Endothelial cell of umbilical vein (primary cell): ENCODE results near the gene LRP1. TPM values are rescaled to one million over a fixed set of nuclear protein-coding genes. Genes with fewer than 3 reads are reported as not detected.

Experiments
- BruUV-seq: library from RNA; stranded (reverse); fragments of 400-500 nt; replicated peaks from 2 replicates; lab custom pipeline; 2021; lab: Mats Ljungman, UMichigan
- CTCF ChIA-PET: fragments of 300-600, 350-600 bp; sonication (Branson Sonifier 250); formaldehyde crosslinking; loops from one replicate; lab custom pipeline; 2021; ENCODE audit warnings: antibody characterized with exemption, inconsistent platforms; lab: Charles Lee
- POLR2A ChIA-PET: fragments of 300-600, 350-600 bp; sonication (Branson Sonifier 250); formaldehyde crosslinking; loops from one replicate; lab custom pipeline; 2021; ENCODE audit warnings: antibody characterized with exemption, inconsistent platforms; lab: Charles Lee
- DNase-seq: peaks from one replicate; pipeline ENCODE4 v3.0.0-alpha.2; 2011; ENCODE audit warnings: low read depth, low spot score
- FAIRE-seq: peaks from 2 replicates; lab custom pipeline; 2011; peaks lifted over from hg19 to GRCh38; lab: Jason Lieb, UNC
- H2AFZ ChIP-seq: 2 replicates; pipeline ENCODE4 v1.6.0; 2012; ENCODE audit warnings: low read depth, low read length, control low read depth, inconsistent platforms
- H3K27ac ChIP-seq: 2 replicates; pipeline ENCODE4 v1.5.1; 2011; ENCODE audit warnings: low read depth, mild to moderate bottlenecking, control low read depth, low read length, moderate library complexity; ENCODE audit not compliant: insufficient read depth
- H3K27me3 ChIP-seq, 2 experiments: 2 replicates each; pipeline versions ENCODE4 v1.6.0 to v1.6.1; 2011; ENCODE audit warnings: low read length in 2 of 2, mixed read lengths in 1 of 2; ENCODE audit not compliant: control insufficient read depth in 2 of 2, insufficient read depth in 2 of 2
- H3K36me3 ChIP-seq, 2 experiments: 2 replicates in 1 of 2; 3 replicates in 1 of 2; pipeline ENCODE4 v1.5.1; 2011; ENCODE audit warnings: low read length in 2 of 2, mild to moderate bottlenecking in 1 of 2, moderate library complexity in 1 of 2; ENCODE audit not compliant: control insufficient read depth in 2 of 2, insufficient read depth in 2 of 2; ENCODE audit errors: extremely low read depth in 1 of 2
- H3K4me1 ChIP-seq: 3 replicates; pipeline ENCODE4 v1.5.1; 2011; ENCODE audit warnings: mild to moderate bottlenecking, low read length; ENCODE audit not compliant: control insufficient read depth, insufficient read depth; ENCODE audit errors: extremely low read depth
- H3K4me2 ChIP-seq: 2 replicates; pipeline ENCODE4 v1.6.1; 2011; ENCODE audit warnings: low read length, control low read depth, mixed read lengths; ENCODE audit not compliant: insufficient read depth
- H3K4me3 ChIP-seq, 3 experiments: fragments of 200-600 bp in 1 of 3; sonication (generic), shearing (Covaris generic) in 1 of 3; replicated peaks in 1 of 3; 2 replicates each; pipeline ENCODE4 v1.5.1; 2011 to 2016; ENCODE audit warnings: control low read depth in 3 of 3, low read length in 3 of 3, mild to moderate bottlenecking in 2 of 3, inconsistent platforms in 1 of 3, low read depth in 1 of 3, moderate library complexity in 1 of 3; ENCODE audit not compliant: insufficient read depth in 1 of 3
- H3K79me2 ChIP-seq: 2 replicates; pipeline ENCODE4 v1.6.0; 2012; ENCODE audit warnings: low read length, inconsistent platforms; ENCODE audit not compliant: control insufficient read depth, insufficient read depth
- H3K9ac ChIP-seq: replicated peaks from 2 replicates; pipeline ENCODE3; 2011; ENCODE audit warnings: low read length, control low read depth; ENCODE audit not compliant: insufficient read depth; ENCODE audit errors: extremely low read depth
- H3K9me1 ChIP-seq: replicated peaks from 3 replicates; pipeline ENCODE4 v1.6.0; 2011; ENCODE audit warnings: mild to moderate bottlenecking, low read length; ENCODE audit not compliant: control insufficient read depth, insufficient read depth; ENCODE audit errors: extremely low read depth
- H3K9me3 ChIP-seq: replicated peaks from 2 replicates; pipeline ENCODE4 v1.5.1; 2012; ENCODE audit warnings: low read length, inconsistent platforms; ENCODE audit not compliant: control insufficient read depth, insufficient read depth
- H4K20me1 ChIP-seq: replicated peaks from 2 replicates; pipeline ENCODE3; 2011; ENCODE audit warnings: mild to moderate bottlenecking, low read length; ENCODE audit not compliant: control insufficient read depth, insufficient read depth; ENCODE audit errors: extremely low read depth
- CTCF ChIP-seq, 2 donors: IDR thresholded peaks; 1 replicate in 1 of 2; 2 replicates in 1 of 2; pipeline ENCODE4 v1.5.1; 2011; ENCODE audit warnings: low read length in 2 of 2, mild to moderate bottlenecking in 2 of 2, moderate library complexity in 2 of 2, control low read depth in 1 of 2, inconsistent platforms in 1 of 2, low read depth in 1 of 2; ENCODE audit not compliant: insufficient read depth in 1 of 2; ENCODE audit errors: extremely low read depth in 1 of 2
- EZH2 ChIP-seq: IDR thresholded peaks from 2 replicates; pipeline ENCODE4 v1.6.1; 2012; ENCODE audit warnings: borderline replicate concordance, low read depth, mild to moderate bottlenecking, moderate library complexity, low read length, inconsistent platforms; ENCODE audit not compliant: severe bottlenecking
- FOS ChIP-seq: IDR thresholded peaks from 2 replicates; pipeline ENCODE4 v1.6.1; 2011; ENCODE audit warnings: mild to moderate bottlenecking, low read length, moderate library complexity, borderline replicate concordance; ENCODE audit not compliant: insufficient read depth
- GATA2 ChIP-seq: IDR thresholded peaks from 2 replicates; pipeline ENCODE4 v1.7.0; 2011; ENCODE audit warnings: low read depth, mild to moderate bottlenecking, moderate library complexity, mixed read lengths, low read length; ENCODE audit not compliant: insufficient read length, insufficient read depth
- JUN ChIP-seq: IDR thresholded peaks from 2 replicates; pipeline ENCODE4 v1.6.1; 2011; ENCODE audit warnings: borderline replicate concordance, low read depth; ENCODE audit not compliant: insufficient read length, insufficient read depth
- MYC ChIP-seq: IDR thresholded peaks from one replicate; pipeline ENCODE4 v1.6.1; 2011; ENCODE audit warnings: mild to moderate bottlenecking, low read depth, low read length
- POLR2A ChIP-seq: IDR thresholded peaks from 2 replicates; pipeline ENCODE4 v1.6.1; 2012; ENCODE audit warnings: low read depth, mild to moderate bottlenecking, control low read depth, low read length
- POLR2AphosphoS5 ChIP-seq: IDR thresholded peaks from 2 replicates; pipeline ENCODE4 v1.6.1; 2012; ENCODE audit warnings: low read depth, mild to moderate bottlenecking, control low read depth, low read length, moderate library complexity; ENCODE audit not compliant: insufficient read depth
- dilution Hi-C: fragments of 300-500 bp; cut with MboI; formaldehyde crosslinking; loops from one replicate; pipeline ENCODE4 v1.15.0; 2019; ENCODE audit warnings: low sequenced_read_pairs; ENCODE audit not compliant: extremely low pct_ligation_motif_present
- intact Hi-C: fragments of 100-400 bp; cut with micrococcal nuclease; formaldehyde crosslinking; loops from one replicate; pipeline ENCODE4 v1.10.0; 2022
- polyA plus RNA-seq, 4 experiments: library from polyadenylated mRNA; depleted of rRNA in 3 of 4; stranded (reverse) in 3 of 4; unstranded in 1 of 4; fragments of >200 nt; gene quantifications; 2 replicates each; pipeline versions ENCODE4 v1.2.1 to v1.2.3, GENCODE V29; 2011 to 2012; ENCODE audit warnings: missing spikeins in 1 of 4
- total RNA-seq: library from RNA; stranded (reverse); gene quantifications from 2 replicates; pipeline ENCODE4 v1.2.3, GENCODE V29; 2021
- TF ChIP-seq, protein P1 (sequence below): IDR thresholded peaks from 2 replicates; pipeline ENCODE4 v1.6.1; 2011; ENCODE audit not compliant: insufficient read depth, insufficient read length

LRP1 gene
- total and polyA plus RNA-seq, 2 donors (not counting 3 experiments of a cell fraction or from before 2014, with no cell fraction given) = 1.6 to 4.6 TPM

DNA sequence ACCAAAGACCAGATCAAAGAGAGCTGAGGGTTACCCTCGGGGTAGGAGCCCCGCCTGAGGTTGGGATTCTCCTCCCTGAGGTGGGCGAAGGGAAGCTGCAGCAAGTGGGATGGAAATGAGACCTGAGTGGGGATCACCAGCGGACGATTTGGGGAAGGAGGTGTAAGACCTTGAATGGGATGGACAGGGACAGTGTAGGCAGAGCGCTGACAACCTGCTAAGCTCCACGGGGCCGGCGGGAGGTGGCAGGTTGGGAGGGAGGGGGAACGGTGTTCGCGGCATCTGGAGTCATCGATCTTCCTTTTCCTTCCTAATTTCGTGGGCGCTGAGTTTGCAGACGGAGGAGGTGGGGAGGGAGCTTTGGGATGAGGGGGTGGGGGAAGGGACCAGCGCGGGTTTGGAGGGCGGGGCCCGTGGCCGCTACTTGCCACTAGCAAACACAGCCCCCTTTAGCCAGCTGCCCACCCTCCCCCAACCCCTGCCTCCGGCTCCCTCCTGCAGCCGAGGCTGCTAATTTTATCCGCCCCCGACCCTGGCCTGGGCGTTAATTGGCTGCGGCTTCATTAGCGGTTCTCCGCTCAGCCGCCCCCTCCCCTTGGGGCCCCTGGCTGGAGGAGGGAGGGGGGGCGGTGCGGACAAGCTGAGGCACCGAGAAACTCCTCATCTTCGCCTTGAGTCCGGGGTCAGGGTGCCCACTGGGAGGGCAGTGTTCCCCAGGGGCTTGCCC is 98.5 kb downstream of the LRP1 start:
- Histone ChIP-seq H2AFZ (no peak overlapping the region), H3K9me3 (no peaks in the 10 kb centered on the region), H3K4me1 (peaks cover 18% of the 10 kb centered on the region), H3K27me3 (peaks cover 43 to 46% of the 10 kb centered on the region in 2 experiments), H3K4me2 (no peak overlapping the region), H3K9me1 (no peaks in the 10 kb centered on the region), H4K20me1 (no peaks in the 10 kb centered on the region), H3K9ac (no peak overlapping the region), H3K27ac (no peak overlapping the region), H3K36me3 (peaks cover 0 to 4% of the 10 kb centered on the region in 2 experiments), H3K79me2 (peaks cover 21% of the 10 kb centered on the region), H3K4me3 (no peak overlapping the region)
- DNase-seq = no peak
- dilution Hi-C loops = no loop called here
- ChIA-PET POLR2A (interaction anchor here (0.7 kb wide), 1 partner anchor 11 kb away, joined by 4 read pairs; no protein-coding TSS in a partner anchor), CTCF (interaction anchor here (0.7 to 5.3 kb wide), 6 partner anchors 10 to 16 kb away, joined by 3 to 50 read pairs (median 6); a partner anchor contains a TSS)
- intact Hi-C loops = no loop called here
- FAIRE-seq = no peak
- no TSS peak for BruUV-seq
- TF ChIP-seq EZH2 (peak; percentile 69), JUN (no peak), POLR2AphosphoS5 (no peak), GATA2 (no peak)

DNA sequence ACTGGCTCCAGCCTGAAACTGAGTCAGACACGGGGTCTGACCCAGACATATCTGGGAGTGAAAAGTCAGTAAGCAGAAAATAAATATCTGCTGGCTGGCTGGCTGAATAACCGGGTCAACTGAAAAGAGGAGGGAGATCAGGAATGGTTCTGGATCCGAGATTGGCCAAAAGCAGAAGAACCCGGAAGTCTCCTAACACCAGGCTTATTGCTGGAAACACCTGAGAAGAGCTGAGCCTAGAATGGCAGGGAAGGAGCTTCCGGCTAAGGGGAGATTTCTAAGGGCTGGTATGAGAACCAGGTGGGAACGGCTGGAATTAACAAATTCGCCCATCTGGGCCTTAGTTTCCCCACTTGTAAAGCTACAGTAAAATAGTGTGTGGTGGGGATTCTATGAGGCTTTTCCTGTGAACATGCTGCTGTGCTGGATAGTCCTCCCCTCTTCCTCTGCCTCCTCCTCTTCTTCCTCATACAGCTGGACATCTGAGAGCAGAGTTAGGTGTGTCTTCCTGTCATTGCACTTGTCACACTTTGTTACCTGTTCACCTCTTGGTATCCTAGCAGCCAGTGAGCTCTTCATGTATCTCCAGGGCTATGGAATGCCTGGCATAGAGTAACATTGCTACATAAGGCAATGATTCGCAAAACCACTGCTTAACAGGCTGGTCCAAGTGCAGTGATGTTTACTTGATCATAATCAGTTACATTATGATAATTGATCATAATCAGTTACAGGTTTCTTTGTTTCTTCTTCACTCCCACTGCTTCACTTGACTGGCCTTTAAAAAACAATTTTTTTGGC is 99.2 kb downstream of the LRP1 start:
- POLR2A ChIA-PET = no interaction called here
- peaks cover 18% of the 10 kb centered on the region for H3K4me1 ChIP-seq
- H3K9me1 ChIP-seq = no peaks in the 10 kb centered on the region
- dilution Hi-C loops (no loop called here), intact Hi-C loops (no loop called here)
- BruUV-seq = no TSS peak
- H3K9me3 ChIP-seq = no peaks in the 10 kb centered on the region
- H3K9ac ChIP-seq = no peak overlapping the region
- DNase-seq (no peak), FAIRE-seq (peak; percentile 33)
- peaks cover 35 to 39% of the 10 kb centered on the region in 2 experiments for H3K27me3 ChIP-seq
- CTCF ChIA-PET = interaction anchor here (0.7 to 5.3 kb wide), 4 partner anchors 11 to 14 kb away, joined by 3 to 50 read pairs (median 6); no protein-coding TSS in a partner anchor
- H2AFZ ChIP-seq = no peak overlapping the region
- peaks cover 23% of the 10 kb centered on the region for H3K79me2 ChIP-seq
- no peak overlapping the region for H3K4me3 ChIP-seq
- TF ChIP-seq CTCF (IDR thresholded peaks at IDR 0.05; ENCODE audit: extremely low read depth in 1 of 2, insufficient read depth in 1 of 2, low read depth in 1 of 2, low read length in 2 of 2) = no peak
- TF ChIP-seq POLR2A = no peak
- TF ChIP-seq JUN = no peak
- TF ChIP-seq, protein P1, sequence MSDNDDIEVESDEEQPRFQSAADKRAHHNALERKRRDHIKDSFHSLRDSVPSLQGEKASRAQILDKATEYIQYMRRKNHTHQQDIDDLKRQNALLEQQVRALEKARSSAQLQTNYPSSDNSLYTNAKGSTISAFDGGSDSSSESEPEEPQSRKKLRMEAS = no peak
- no peak for TF ChIP-seq EZH2
- no peak for TF ChIP-seq FOS
- no peak for TF ChIP-seq MYC
- TF ChIP-seq POLR2AphosphoS5 = no peak
- TF ChIP-seq GATA2 = no peak
- no peak overlapping the region for H3K27ac ChIP-seq
- H3K4me2 ChIP-seq = no peak overlapping the region
- H4K20me1 ChIP-seq = no peaks in the 10 kb centered on the region
- H3K36me3 ChIP-seq = peaks cover under 1 to 11% of the 10 kb centered on the region in 2 experiments
